Stimulated activated CD8-positive, alpha-beta memory T cell treated with anti-CD3 and anti-CD28 coated beads, Interleukin-12 subunit alpha, Interleukin-12 subunit beta, amount 100 ng/mL, for 4 hours (primary cell): ENCODE results near the gene STK38.

Source experiments
- DNase-seq: peaks from one replicate; pipeline ENCODE4 v3.0.0-alpha.2; 2020; ENCODE audit warnings: low read depth

The STK38 gene

GRCh38 chr6:36563928-36564284 lies 16.6 kb upstream of the STK38 start:
- no peak for DNase-seq

DNA sequence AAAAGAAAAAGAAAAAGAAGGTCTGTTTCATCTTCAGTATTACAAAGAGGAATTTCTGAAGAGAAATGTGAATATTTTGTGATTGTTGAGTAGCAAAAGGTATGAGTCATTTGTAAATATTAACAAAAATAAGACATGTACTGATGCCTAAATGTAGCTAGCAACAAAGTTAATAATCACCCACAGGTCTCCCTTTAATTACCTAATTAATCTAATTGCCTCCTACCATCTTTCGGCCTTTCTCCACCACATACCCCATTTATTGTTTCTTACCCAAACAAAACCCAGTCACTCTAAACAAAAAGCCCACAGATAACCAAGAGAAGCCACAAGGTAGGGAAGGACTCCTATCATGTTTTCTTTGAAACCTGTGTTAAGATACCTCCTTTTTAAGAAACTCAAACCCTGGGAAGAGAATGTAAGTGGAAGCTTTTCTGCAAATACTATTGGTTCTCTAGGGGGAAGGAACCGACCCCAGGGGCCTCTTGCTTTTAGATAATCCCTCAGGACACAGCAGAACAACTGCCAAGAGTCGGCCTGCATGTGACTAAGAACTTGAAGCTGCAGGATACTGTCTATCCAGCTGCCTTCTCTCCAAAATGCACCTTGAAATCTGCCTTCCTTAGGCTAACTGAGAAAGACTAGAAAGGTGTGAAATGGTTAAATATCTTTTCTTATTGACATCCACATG lies 16.1 kb upstream of the STK38 start:
- DNase-seq: no peak

- no peak for DNase-seq
These were observed 13.5 kb upstream of the STK38 start for GRCh38 chr6:36560822-36561221.

DNA sequence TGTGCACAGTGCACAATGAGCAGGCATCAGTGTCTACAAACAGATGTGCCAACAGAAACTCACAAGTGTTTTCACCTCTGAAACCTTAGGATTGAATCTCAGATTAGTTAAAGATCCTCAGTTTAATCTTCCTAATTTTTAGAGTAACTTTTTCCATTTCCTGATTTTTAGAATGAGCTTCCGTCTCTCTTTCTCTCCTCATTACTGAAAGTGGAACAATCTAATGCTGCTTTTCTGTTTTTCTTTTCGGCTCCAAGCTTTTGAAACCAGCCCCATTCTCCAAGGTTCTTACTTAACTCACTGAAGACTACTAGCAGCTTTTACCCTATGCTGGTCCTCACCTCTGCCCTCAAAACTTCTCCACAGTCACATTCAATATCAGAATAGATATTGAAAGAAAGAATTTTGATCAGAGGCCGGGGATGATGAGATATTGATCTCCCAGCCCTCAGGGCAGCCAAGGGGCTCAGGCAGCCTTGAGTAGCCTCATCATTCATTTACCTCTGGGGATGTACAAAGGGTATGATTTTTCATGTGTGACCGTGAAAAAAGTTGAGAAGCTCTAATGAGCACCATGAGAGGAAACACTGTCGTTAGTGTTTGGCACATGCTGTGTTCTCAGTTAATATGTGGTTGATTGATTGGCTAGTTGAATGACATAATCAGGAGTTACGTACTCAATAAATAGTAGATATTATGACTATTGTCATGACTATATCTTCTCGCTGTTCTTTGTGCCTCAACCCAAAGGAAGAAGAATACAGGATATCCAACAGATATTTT lies 11.9 kb upstream of the STK38 start:
- DNase-seq: no peak

DNA sequence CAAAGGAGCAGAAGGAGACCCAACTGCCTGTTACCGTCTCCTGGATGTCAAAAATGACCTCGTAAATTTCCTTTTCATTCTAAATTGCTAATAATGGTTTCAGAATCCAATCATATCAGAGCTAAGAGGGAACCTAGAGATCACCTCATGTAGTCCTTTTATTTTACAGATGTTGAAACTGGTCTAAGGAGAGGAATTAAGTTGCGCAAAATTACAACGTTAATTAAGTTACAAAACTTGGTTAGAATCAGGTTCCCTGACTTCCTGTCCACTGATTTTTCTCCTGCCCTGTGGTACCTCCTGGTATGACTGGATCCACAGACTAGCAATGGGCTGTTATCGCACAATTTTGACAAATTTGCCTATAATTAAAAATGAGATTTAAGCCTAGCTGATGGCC lies 9.0 kb upstream of the STK38 start:
- DNase-seq: no peak

DNA sequence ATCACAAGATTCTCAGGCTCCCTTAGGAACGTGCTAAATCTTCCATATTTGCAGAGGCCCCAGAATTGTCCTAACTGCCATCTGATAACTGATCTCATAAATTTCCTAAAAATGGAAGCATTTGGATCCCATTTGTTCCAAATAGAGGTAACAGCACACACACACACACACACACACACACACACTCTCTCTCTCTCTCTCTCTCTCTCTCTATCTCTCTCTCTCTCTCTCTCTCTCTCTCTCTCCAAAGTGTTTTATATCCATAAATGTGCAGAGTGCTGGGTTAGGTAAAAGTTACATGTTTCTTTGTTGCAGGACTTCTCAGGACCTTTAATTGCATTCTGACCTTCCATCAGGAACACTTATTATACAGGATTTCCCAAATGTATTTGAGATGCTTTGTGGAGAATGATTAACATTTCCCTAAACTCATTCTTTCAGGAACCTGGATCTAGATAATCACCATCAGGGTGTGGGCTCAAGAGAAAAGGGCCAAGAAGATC lies 8.5 kb upstream of the STK38 start:
- no peak for DNase-seq

GRCh38 chr6:36550473-36551000 lies 3.3 kb upstream of the STK38 start:
- no peak for DNase-seq

DNA sequence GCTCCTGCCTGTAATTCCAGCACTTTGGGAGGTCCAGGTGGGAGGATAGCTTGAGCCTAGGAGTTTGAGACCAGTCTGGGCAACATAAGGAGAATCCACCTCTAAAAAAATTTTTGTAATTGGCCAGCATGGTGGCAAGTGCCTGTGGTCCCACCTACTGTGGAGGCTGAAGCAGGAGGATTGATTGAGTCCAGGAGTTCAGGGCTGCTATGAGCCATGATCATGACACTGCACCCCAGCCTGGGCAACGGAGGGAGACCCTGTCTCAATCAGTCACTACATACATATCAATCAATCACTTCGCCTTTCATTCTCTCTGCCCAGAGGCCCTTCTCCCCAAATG lies 1.1 kb upstream of the STK38 start:
- no peak for DNase-seq

DNA sequence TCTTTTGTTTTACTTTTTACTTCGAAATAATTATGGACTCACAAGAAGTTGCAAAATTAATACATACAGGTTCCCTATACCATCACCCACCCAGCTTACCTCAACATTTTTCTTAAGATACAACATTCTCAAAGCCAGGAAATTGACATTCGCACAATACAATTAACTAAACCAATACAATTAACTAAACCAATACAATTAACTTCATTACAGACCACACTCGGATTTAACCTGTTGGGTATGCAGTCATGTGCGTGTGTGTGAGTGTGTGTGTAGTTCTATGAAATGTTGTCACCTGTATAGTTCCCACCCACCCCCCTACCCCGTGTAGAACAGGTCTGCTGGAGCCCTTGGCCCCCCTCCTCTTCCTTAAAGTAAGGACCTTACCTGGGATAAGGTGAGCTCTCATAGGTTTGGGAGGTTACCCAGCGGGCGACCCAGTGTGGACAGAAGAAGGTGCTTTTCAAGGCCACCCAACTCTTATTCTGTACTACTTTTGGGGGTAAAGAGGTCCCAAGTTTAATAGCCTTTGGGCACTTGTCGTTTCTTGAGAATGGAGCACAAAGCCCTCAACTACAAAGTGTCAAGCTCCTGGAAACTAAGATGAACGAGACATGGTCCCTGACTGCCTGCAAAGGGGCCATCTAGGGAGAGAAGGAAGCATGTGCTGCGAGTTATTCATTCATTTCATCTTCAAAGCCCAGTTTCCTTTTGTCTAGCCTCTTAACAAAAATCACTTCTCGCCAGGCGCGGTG lies 544 bp upstream of the STK38 start:
- no peak for DNase-seq

GRCh38 chr6:36546308-36546919 lies 865 bp downstream of the STK38 start:
- DNase-seq: no peak

GRCh38 chr6:36545767-36546307 lies 1.4 kb downstream of the STK38 start:
- no peak for DNase-seq

- peak; percentile 23 for DNase-seq
These were observed 3.1 kb downstream of the STK38 start for GRCh38 chr6:36544228-36544627.

GRCh38 chr6:36542041-36542440 lies 5.2 kb downstream of the STK38 start:
- no peak for DNase-seq

DNA sequence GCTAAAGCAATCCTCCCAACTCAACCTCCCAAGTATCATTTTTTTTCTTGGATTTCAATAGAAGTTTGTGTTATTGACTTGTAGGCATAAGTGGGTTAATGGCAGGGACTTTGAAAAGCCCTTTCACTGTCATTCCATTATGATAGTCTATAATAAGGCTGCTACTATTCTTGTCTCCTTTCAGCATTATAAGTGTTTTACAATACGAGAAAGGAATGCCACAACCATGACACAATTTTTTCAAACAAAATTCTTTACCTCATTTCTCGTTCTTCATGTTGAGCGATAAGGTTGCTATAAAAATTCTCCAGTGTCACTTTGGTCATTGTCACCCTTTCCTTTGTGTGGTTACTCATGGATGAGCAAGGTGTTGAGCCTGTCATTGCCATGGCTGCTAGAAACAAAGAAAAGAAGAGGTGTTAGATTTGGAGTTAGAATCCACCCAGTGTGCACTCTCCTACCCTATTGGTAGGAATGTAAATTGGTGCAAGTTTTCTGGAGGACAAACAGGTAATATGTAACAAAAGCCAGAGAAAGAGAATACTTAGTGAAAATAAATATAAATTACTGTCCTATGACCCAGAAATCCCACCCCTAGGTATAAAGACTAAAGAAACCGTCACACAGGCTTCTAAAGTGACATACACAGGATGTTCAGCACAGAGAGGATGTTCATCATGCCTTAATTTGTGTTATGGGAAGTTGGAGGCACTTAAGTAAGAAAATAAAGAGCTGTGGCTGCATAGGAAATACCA lies 7.3 kb downstream of the STK38 start:
- DNase-seq: no peak

DNA sequence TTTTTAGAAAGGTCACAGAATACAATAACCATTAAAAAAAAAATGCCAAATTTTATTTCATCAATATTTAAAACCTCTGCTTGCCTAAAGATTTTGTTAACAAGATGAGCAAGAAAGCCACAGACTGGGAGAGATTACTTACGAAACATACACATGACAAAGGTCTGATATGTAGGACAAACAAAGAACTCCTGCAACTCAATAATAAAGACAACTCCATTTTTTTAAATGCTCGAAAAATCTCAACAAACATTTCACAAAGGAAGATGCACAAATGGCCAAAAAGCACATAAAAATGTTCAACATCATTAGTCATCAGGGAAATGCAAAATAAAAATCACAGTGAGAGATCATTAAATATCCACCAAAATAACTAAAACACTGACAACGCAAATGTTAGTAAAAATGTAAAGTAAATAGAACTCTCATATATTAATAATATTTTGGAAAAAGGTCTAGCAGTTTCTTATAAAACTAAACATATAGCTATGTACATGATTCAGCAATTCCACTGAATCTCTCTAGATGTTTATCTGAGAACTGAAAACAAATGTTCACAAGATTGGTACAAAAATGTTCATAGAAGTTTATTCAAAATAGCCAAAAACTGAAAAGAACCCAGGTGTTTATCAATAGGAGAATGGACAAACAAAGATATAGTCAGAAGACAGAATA lies 10.3 kb downstream of the STK38 start:
- DNase-seq: no peak

GRCh38 chr6:36533321-36533720 lies 14.0 kb downstream of the STK38 start:
- DNase-seq: no peak

GRCh38 chr6:36526066-36526465 lies 21.2 kb downstream of the STK38 start:
- DNase-seq: no peak

- no peak for DNase-seq
These were observed 21.9 kb downstream of the STK38 start for GRCh38 chr6:36525346-36525745.

DNA sequence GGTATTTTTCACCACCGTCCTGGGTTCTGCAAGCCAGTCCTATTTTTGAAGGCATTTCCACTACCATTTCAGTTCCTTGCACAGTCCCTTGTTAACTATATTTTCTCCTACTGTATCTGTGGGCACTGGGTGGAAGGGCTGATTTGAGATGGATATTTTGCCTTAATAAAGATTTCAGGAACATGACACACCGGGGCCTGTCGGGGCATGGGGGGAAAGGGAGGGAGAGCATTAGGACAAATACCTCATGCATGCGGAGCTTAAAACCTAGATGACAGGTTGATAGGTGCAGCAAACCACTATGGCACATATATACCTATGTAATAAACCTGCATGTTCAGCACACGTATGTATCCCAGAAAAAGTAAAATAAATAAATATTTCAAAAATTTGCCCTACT lies 22.4 kb downstream of the STK38 start:
- DNase-seq: no peak

GRCh38 chr6:36523936-36524499 lies 23.3 kb downstream of the STK38 start:
- no peak for DNase-seq
